ENCODE measurements around the gene PPM1H.
"Not testable (repeated sequence)": the region's sequence is repeated elsewhere in the genome, so short reads cannot be mapped to it uniquely, and the experiment has no call there.

The PPM1H gene

GRCh38 chr12:62737615-62738014, 197.3 kb downstream of the PPM1H start:
- no peaks in the 10 kb centered on the region for H3K4me1 ChIP-seq (ENCODE audit: insufficient read depth, low read length)
- H3K4me3 ChIP-seq (ENCODE audit: low read depth in 1 of 2, low read length in 2 of 2), result no peak overlapping the region
- no peak overlapping the region for H3K27ac ChIP-seq (ENCODE audit: low read depth, low read length)
- no peak overlapping the region for H3K9ac ChIP-seq (ENCODE audit: low read length)
- no peaks in the 10 kb centered on the region for H3K27me3 ChIP-seq (ENCODE audit: control insufficient read depth in 1 of 2, insufficient read depth in 2 of 2, low read length in 2 of 2)
- no peaks in the 10 kb centered on the region for H3K36me3 ChIP-seq (ENCODE audit: insufficient read depth, low read length)
- no peaks in the 10 kb centered on the region for H3K9me3 ChIP-seq (ENCODE audit: low read length)

- Histone ChIP-seq H3K4me1 (ENCODE audit: insufficient read depth, low read length) (peaks cover 1% of the 10 kb centered on the region), H3K4me3 (ENCODE audit: low read depth in 1 of 2, low read length in 2 of 2) (no peak overlapping the region), H3K36me3 (ENCODE audit: insufficient read depth, low read length) (no peaks in the 10 kb centered on the region), H3K27ac (ENCODE audit: low read depth, low read length) (no peak overlapping the region), H3K9me3 (ENCODE audit: low read length) (no peaks in the 10 kb centered on the region), H3K9ac (ENCODE audit: low read length) (no peak overlapping the region), H3K27me3 (ENCODE audit: control insufficient read depth in 1 of 2, insufficient read depth in 2 of 2, low read length in 2 of 2) (no peaks in the 10 kb centered on the region)
These were observed 197.8 kb downstream of the PPM1H start for GRCh38 chr12:62737188-62737587.

GRCh38 chr12:62736596-62736995, 198.4 kb downstream of the PPM1H start:
- H3K36me3 ChIP-seq (ENCODE audit: insufficient read depth, low read length), result no peaks in the 10 kb centered on the region
- H3K4me1 ChIP-seq (ENCODE audit: insufficient read depth, low read length), result peaks cover 7% of the 10 kb centered on the region
- no peak overlapping the region for H3K9ac ChIP-seq (ENCODE audit: low read length)
- no peaks in the 10 kb centered on the region for H3K9me3 ChIP-seq (ENCODE audit: low read length)
- H3K27ac ChIP-seq (ENCODE audit: low read depth, low read length), result no peak overlapping the region
- H3K4me3 ChIP-seq (ENCODE audit: low read depth in 1 of 2, low read length in 2 of 2), result no peak overlapping the region
- H3K27me3 ChIP-seq (ENCODE audit: control insufficient read depth in 1 of 2, insufficient read depth in 2 of 2, low read length in 2 of 2), result no peaks in the 10 kb centered on the region

- no peak overlapping the region for H3K9ac ChIP-seq (ENCODE audit: low read length)
- H3K4me3 ChIP-seq (ENCODE audit: low read depth in 1 of 2, low read length in 2 of 2), result no peak overlapping the region
- H3K36me3 ChIP-seq (ENCODE audit: insufficient read depth, low read length), result no peaks in the 10 kb centered on the region
- H3K27ac ChIP-seq (ENCODE audit: low read depth, low read length), result no peak overlapping the region
- peaks cover 26% of the 10 kb centered on the region for H3K4me1 ChIP-seq (ENCODE audit: insufficient read depth, low read length)
- H3K27me3 ChIP-seq (ENCODE audit: control insufficient read depth in 1 of 2, insufficient read depth in 2 of 2, low read length in 2 of 2), result no peaks in the 10 kb centered on the region
- H3K9me3 ChIP-seq (ENCODE audit: low read length), result no peaks in the 10 kb centered on the region
These were observed 202.0 kb downstream of the PPM1H start for GRCh38 chr12:62732861-62733427.

- Histone ChIP-seq H3K4me1 (ENCODE audit: insufficient read depth, low read length) (peaks cover 26% of the 10 kb centered on the region), H3K4me3 (ENCODE audit: low read depth in 1 of 2, low read length in 2 of 2) (peak overlapping the region in 1 of 2 donors; percentile 5), H3K9me3 (ENCODE audit: low read length) (no peaks in the 10 kb centered on the region), H3K27ac (ENCODE audit: low read depth, low read length) (no peak overlapping the region), H3K27me3 (ENCODE audit: control insufficient read depth in 1 of 2, insufficient read depth in 2 of 2, low read length in 2 of 2) (no peaks in the 10 kb centered on the region), H3K36me3 (ENCODE audit: insufficient read depth, low read length) (no peaks in the 10 kb centered on the region), H3K9ac (ENCODE audit: low read length) (no peak overlapping the region)
These were observed 203.7 kb downstream of the PPM1H start for GRCh38 chr12:62731055-62731820.

GRCh38 chr12:62730649-62731048, 204.3 kb downstream of the PPM1H start:
- no peaks in the 10 kb centered on the region for H3K36me3 ChIP-seq (ENCODE audit: insufficient read depth, low read length)
- H3K9me3 ChIP-seq (ENCODE audit: low read length), result no peaks in the 10 kb centered on the region
- no peak overlapping the region for H3K4me3 ChIP-seq (ENCODE audit: low read depth in 1 of 2, low read length in 2 of 2)
- H3K9ac ChIP-seq (ENCODE audit: low read length), result no peak overlapping the region
- H3K4me1 ChIP-seq (ENCODE audit: insufficient read depth, low read length), result peaks cover 26% of the 10 kb centered on the region
- H3K27me3 ChIP-seq (ENCODE audit: control insufficient read depth in 1 of 2, insufficient read depth in 2 of 2, low read length in 2 of 2), result no peaks in the 10 kb centered on the region
- H3K27ac ChIP-seq (ENCODE audit: low read depth, low read length), result no peak overlapping the region

GRCh38 chr12:62729579-62730544, 205.1 kb downstream of the PPM1H start:
- H3K27ac ChIP-seq (ENCODE audit: low read depth, low read length); H3K27me3 ChIP-seq (ENCODE audit: control insufficient read depth in 1 of 2, insufficient read depth in 2 of 2, low read length in 2 of 2); H3K9ac ChIP-seq (ENCODE audit: low read length); H3K36me3 ChIP-seq (ENCODE audit: insufficient read depth, low read length); H3K9me3 ChIP-seq (ENCODE audit: low read length); H3K4me3 ChIP-seq (ENCODE audit: low read depth in 1 of 2, low read length in 2 of 2): not testable (repeated sequence)
- H3K4me1 ChIP-seq (ENCODE audit: insufficient read depth, low read length), result peaks cover 30% of the 10 kb centered on the region

GRCh38 chr12:62728741-62729140, 206.2 kb downstream of the PPM1H start:
- Histone ChIP-seq H3K4me1 (ENCODE audit: insufficient read depth, low read length) (peaks cover 32% of the 10 kb centered on the region), H3K27me3 (ENCODE audit: control insufficient read depth in 1 of 2, insufficient read depth in 2 of 2, low read length in 2 of 2) (no peaks in the 10 kb centered on the region), H3K36me3 (ENCODE audit: insufficient read depth, low read length) (no peaks in the 10 kb centered on the region), H3K9ac (ENCODE audit: low read length) (no peak overlapping the region), H3K9me3 (ENCODE audit: low read length) (no peaks in the 10 kb centered on the region), H3K27ac (ENCODE audit: low read depth, low read length) (no peak overlapping the region), H3K4me3 (ENCODE audit: low read depth in 1 of 2, low read length in 2 of 2) (no peak overlapping the region)

GRCh38 chr12:62726471-62726980, 208.4 kb downstream of the PPM1H start:
- Histone ChIP-seq H3K4me3 (ENCODE audit: low read depth in 1 of 2, low read length in 2 of 2) (no peak overlapping the region), H3K36me3 (ENCODE audit: insufficient read depth, low read length) (no peaks in the 10 kb centered on the region), H3K9me3 (ENCODE audit: low read length) (no peaks in the 10 kb centered on the region), H3K9ac (ENCODE audit: low read length) (no peak overlapping the region), H3K27ac (ENCODE audit: low read depth, low read length) (no peak overlapping the region), H3K27me3 (ENCODE audit: control insufficient read depth in 1 of 2, insufficient read depth in 2 of 2, low read length in 2 of 2) (no peaks in the 10 kb centered on the region), H3K4me1 (ENCODE audit: insufficient read depth, low read length) (peaks cover 24% of the 10 kb centered on the region)

- no peaks in the 10 kb centered on the region for H3K9me3 ChIP-seq (ENCODE audit: low read length)
- H3K4me1 ChIP-seq (ENCODE audit: insufficient read depth, low read length), result peaks cover 17% of the 10 kb centered on the region
- no peaks in the 10 kb centered on the region for H3K36me3 ChIP-seq (ENCODE audit: insufficient read depth, low read length)
- H3K9ac ChIP-seq (ENCODE audit: low read length), result no peak overlapping the region
- H3K4me3 ChIP-seq (ENCODE audit: low read depth in 1 of 2, low read length in 2 of 2), result no peak overlapping the region
- H3K27me3 ChIP-seq (ENCODE audit: control insufficient read depth in 1 of 2, insufficient read depth in 2 of 2, low read length in 2 of 2), result no peaks in the 10 kb centered on the region
- H3K27ac ChIP-seq (ENCODE audit: low read depth, low read length), result no peak overlapping the region
These were observed 209.2 kb downstream of the PPM1H start for GRCh38 chr12:62725781-62726180.

GRCh38 chr12:62724947-62725451, 210.0 kb downstream of the PPM1H start:
- no peak overlapping the region for H3K27ac ChIP-seq (ENCODE audit: low read depth, low read length)
- no peaks in the 10 kb centered on the region for H3K27me3 ChIP-seq (ENCODE audit: control insufficient read depth in 1 of 2, insufficient read depth in 2 of 2, low read length in 2 of 2)
- no peaks in the 10 kb centered on the region for H3K9me3 ChIP-seq (ENCODE audit: low read length)
- H3K9ac ChIP-seq (ENCODE audit: low read length), result no peak overlapping the region
- peaks cover 11% of the 10 kb centered on the region for H3K4me1 ChIP-seq (ENCODE audit: insufficient read depth, low read length)
- H3K4me3 ChIP-seq (ENCODE audit: low read depth in 1 of 2, low read length in 2 of 2), result no peak overlapping the region
- H3K36me3 ChIP-seq (ENCODE audit: insufficient read depth, low read length), result no peaks in the 10 kb centered on the region

Data from muscle layer of colon (tissue), 2 donors.